Activated effector memory CD4-positive, alpha-beta T cell treated with Interleukin-2 at 50 U/mL for 16 hours (primary cell): ENCODE data around the gene EXOC6B.

Source experiments
- DNase-seq: peaks from one replicate; pipeline ENCODE4 v3.0.0-alpha.2; 2020

EXOC6B gene

GRCh38 chr2:72263043-72263775 lies 562.6 kb downstream of the EXOC6B start:
- DNase-seq, result no peak

- no peak for DNase-seq
Measured at GRCh38 chr2:72261076-72261475, 564.8 kb downstream of the EXOC6B start.

DNA sequence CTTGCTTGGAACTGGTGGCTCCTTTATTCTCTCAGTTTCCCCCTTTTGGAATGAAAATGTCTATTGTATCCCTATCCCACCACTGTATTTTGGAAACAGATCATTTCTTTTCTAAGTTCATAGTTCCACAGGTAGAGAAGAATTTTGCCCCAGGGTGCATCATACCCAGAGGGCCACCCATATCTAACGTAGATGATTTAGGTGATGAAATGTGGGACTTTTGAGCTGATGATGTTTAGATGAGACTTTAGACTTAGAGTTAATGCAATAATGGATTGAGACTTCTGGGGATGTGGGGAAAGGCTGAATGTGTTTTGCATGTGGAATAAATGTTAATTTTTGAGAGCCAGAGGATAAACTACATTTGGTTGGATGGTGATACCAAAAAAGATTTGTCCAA lies 570.3 kb downstream of the EXOC6B start:
- DNase-seq, result no peak

- no peak for DNase-seq
Measured at GRCh38 chr2:72254831-72255451, 570.9 kb downstream of the EXOC6B start.

GRCh38 chr2:72238311-72238710 lies 587.5 kb downstream of the EXOC6B start:
- no peak for DNase-seq

GRCh38 chr2:72237549-72237948 lies 588.3 kb downstream of the EXOC6B start:
- DNase-seq, result no peak

DNA sequence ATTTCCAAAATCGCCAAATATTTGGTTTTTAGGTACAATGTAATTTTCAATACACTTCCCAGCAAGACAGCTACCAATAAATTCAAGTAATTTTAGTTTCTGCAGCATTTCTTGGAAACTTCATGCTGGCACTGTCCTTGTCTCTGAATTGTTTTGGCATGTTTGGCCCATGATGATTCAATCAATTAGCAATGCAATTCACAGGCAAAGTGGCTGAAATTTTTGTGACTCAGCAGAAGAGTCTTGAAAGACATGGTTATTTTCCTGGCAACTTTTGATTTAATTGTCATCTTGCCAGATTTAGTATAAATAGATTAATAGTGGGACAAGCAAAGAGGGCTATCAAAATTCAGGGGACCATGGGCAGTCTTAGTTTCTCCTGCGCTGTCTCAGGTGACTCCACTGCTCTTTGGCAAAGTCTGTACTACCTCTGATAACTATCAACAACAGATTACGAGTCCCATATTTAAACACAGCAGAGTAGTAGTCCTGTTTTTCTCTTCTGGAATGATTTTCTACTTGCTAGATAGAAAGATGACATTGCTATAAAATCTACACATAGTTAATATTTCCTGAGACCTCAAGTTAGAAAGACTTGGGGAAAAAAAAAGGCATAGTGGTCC lies 589.3 kb downstream of the EXOC6B start:
- DNase-seq, result no peak

DNA sequence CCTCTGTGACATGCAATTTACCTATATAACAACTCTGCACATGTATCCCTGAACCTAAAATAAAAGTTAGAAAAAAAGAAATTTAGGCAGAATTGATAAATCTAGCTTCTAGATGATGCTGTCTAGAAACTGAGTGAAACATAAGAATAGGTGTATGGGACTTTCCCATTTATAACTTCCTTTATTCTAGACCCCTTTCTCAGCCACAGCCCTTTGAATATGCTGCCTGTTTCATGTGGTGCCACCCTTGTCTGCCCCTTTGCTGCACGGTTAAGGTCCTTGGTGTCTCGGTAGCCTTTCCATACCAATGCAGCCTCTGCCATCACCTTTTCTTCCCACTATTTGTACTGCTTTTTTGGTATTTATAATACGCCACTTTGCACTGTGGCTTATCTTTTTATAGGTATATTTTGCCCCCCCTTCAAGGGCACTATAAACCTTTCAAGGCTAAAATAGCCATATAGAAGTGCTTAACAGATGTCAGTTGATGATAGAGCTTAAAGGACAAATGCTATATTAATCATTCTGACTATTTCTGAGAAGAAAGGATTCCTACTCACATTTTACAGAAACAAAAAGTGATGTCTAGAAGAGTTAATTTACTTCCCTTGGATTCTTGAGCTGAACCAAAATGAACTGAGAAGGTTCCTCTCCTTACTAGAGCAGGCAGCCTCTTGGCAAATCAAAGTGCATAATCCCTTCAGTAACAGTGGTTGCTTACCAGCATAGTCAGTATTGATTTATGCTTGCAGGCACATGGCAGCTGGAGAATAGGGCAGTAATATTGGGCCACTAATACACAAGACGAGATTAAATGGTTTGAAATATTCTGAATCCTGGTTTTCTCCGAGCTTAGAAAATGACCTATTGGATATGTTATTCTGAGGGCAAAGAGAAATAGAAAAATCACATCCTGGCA lies 590.1 kb downstream of the EXOC6B start:
- DNase-seq, result no peak

DNA sequence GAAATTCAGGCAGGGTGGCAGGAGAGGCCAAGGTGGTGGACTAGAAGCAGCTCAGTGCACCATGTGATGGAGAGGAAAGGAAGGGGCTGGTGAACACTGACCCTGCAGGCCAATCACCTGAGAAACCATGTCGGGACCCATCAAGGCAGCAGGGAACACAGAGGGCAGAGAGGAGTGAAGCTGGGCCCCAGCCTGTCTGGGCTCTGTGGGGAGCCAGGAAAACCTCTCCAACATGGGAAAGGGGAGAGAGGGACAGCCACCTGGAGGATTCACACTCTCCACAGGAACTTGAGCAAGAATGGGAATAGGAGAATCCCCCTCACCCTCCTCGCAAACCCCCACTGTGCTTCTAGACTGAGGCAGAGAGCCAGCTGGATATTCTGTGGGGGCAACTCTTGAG lies 592.6 kb downstream of the EXOC6B start:
- DNase-seq, result no peak

DNA sequence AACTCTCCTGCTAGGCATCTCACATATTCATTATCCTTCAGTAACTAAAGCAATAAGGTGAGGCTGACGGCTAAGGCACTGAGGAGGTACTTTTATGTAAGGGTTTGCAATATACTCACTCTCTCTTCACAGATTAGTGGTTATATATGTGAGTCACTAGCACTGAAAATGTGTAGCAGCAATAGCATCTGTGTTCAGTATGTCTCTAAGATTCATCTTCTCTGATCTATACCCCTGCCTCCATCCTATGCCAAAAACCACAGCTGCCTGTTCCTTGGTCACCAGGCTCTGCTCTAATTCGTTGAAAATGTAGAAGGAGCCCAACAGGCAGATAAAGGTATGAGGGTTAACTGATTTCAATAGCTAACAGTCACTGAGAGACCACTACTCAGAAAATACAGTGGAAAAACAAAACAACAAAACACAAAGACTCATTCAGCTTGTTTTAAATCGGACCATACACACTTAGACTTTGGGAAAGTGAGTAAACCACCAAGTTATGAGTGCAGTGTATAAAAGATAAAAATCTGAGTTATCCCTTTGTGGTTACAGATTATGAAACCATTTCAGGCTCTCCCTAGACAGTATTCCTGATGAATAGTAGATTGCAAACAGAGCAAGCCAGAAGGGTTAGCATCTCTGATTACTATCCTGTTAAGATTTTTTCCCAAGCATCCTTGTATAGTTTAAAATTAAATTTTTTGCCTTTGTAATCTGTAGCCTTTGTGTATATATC lies 602.8 kb downstream of the EXOC6B start:
- DNase-seq, result no peak

DNA sequence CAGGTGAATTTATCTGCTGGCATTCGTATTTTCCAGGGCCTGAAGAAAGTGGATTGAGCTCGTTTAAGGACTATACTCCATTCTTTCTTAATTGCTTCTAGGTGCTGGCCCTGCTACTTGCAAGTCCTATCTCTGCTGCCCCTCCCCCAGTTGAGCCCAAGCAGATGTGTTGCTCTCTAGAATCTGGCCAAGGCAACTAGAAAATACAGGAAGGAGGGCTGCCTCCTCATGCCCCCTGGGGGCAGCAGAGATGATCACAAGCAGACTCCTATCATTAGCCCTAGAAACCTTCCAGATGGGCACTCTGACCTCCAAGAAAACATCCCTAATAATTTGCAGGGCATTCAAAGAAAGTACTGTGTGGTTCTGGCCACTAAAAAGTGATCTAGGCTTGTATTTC lies 605.7 kb downstream of the EXOC6B start:
- no peak for DNase-seq

DNA sequence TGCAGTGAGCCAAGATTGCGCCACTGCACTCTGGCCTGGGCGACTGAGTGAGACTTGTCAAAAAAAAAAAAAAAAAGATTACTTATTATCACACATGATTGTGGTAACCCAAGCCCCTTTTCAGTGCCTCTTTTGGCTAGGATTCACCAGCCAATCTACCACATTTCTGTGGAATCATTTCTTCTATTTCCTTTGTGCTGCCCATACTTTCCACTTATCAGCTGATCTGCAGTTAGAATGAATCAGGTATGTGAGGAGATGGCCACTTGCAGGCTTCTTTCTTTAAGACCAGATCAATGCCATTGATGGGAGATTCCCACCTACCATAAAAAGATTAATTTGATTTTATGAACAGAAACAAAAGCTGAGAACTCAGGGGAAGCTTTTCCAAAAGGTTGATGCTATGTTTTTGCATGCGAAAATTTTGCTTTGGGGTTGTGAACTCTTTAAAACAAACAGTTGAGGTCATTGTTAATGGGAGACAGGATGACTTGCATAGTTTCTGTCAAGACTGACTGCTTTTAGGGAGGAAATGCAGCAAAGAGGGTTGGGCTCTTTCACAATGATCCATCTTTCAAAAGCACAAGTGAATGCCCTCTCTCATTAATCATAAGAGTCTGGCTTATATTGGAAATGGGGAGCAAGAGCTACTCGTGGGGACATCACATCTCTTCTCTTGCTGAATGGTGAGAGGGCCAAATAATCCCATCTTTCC lies 611.2 kb downstream of the EXOC6B start:
- DNase-seq, result no peak

GRCh38 chr2:72212486-72212855 lies 613.4 kb downstream of the EXOC6B start:
- DNase-seq, result no peak

GRCh38 chr2:72211777-72212485 lies 613.9 kb downstream of the EXOC6B start:
- DNase-seq, result no peak

GRCh38 chr2:72211350-72211749 lies 614.5 kb downstream of the EXOC6B start:
- no peak for DNase-seq

DNA sequence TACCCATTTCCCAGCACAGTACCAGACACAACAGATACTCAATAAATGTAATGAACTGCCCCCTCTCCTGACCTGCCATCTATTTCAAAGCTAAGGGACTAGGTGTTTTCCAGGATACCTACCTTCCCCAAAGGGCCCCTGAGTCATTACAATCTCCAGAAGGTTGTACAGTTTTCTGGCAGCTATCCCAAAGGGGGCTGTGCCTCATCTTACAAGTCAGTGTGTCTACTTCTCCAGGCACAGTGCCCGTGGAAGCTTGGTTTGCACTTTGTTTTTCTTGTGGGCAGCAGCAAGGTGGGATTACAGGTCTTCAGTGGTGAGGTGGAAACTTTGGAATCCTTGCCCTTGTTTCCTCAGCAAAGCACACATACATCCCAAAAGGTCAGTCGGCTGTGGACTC lies 615.4 kb downstream of the EXOC6B start:
- DNase-seq, result no peak

DNA sequence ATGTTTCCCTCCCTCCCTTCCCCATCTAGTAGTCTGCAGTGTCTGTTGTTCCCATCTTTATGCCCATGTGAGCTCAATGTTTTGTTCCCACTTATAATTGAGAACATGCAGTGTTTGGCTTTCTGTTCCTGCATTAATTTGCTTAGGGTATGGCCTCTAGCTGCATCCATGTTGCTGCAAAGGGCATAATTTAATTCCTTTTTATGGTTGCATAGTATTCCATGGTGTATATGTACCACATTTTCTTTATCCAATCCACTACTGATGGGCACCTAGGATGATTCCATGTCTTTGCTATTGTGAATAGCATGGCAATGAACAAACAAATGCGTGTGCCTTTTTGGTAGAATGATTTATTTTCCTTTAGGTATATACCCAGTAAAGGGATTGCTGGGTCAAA lies 617.6 kb downstream of the EXOC6B start:
- DNase-seq, result no peak

DNA sequence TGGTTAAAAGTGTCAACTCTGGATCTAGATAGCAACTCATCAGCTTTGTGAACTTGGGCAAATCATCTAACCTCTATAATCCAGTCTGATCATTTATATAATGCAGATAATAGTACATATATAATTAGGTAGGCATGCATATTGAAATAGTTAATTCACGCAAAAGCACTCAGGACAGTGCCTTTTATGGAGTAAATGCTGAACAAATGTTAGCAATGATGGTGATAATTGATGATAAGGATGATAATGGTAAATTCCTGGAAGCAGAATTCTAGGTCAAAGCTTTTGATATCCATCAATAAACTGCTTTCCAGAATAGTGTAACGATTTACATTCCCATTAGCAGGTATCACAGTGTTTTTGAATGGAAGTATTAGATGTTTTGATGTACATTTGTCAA lies 618.5 kb downstream of the EXOC6B start:
- no peak for DNase-seq

DNA sequence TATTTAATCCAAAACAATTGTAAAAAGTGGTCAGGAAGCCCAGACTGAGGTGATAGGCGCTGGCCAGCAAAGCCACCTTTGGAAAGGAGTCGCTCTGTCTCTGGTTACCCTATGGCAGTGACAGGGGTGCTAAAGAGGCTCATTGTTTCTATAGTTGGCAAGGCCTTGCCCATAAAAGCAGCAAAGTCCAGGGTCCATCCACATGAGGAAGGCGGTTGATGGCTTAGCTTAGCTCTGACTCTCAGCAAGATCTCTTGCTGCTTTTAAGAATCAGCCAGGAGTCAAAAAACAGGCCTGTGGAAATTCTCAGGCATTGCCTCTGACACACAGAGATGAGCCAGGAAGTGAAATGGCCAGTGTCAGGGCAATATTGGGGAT lies 620.3 kb downstream of the EXOC6B start:
- DNase-seq, result no peak

GRCh38 chr2:72204786-72205503 lies 620.9 kb downstream of the EXOC6B start:
- DNase-seq, result no peak
